Neural progenitor cell (in vitro differentiated cells): ENCODE data around the gene ATP5MC3. TPM values are rescaled to one million over a fixed set of nuclear protein-coding genes. Genes with fewer than 3 reads are reported as not detected.

Experiments used
- DNase-seq: peaks from one replicate; pipeline ENCODE4 v3.0.0-alpha.2; 2016; ENCODE audit warnings: low spot score
- H2AFZ ChIP-seq: fragments of 200-600 bp; sonication (generic); replicated peaks from 2 replicates; pipeline ENCODE4 v1.6.1; 2016; ENCODE audit warnings: antibody characterized with exemption
- H3F3A ChIP-seq: fragments of 200-600 bp; sonication (generic); 2 replicates; pipeline ENCODE4 v1.6.1; 2016; ENCODE audit warnings: antibody characterized with exemption, low read depth
- H3K27ac ChIP-seq: fragments of 200-600 bp; sonication (generic); 2 replicates; pipeline ENCODE4 v1.5.1; 2016; ENCODE audit warnings: mild to moderate bottlenecking
- H3K27me3 ChIP-seq: fragments of 200-600 bp; sonication (generic); 2 replicates; pipeline ENCODE4 v1.6.1; 2016; ENCODE audit warnings: mild to moderate bottlenecking, moderate library complexity
- H3K36me3 ChIP-seq: fragments of 200-600 bp; sonication (generic); 2 replicates; pipeline ENCODE4 v1.5.1; 2016
- H3K4me1 ChIP-seq: fragments of 200-600 bp; sonication (generic); 2 replicates; pipeline ENCODE4 v1.6.1; 2016; ENCODE audit warnings: mixed run types
- H3K4me2 ChIP-seq: fragments of 200-600 bp; sonication (generic); 2 replicates; pipeline ENCODE4 v1.6.1; 2016
- H3K4me3 ChIP-seq: fragments of 200-600 bp; sonication (generic); 2 replicates; pipeline ENCODE4 v1.5.1; 2016
- H3K79me2 ChIP-seq: fragments of 200-600 bp; sonication (generic); 2 replicates; pipeline ENCODE4 v1.6.1; 2016; ENCODE audit warnings: low read depth
- H3K9ac ChIP-seq: fragments of 200-600 bp; sonication (generic); 2 replicates; pipeline ENCODE4 v1.6.1; 2016
- H3K9me3 ChIP-seq: fragments of 200-600 bp; sonication (generic); 2 replicates; pipeline ENCODE4 v1.5.1; 2016; ENCODE audit warnings: low read depth
- H4K20me1 ChIP-seq: fragments of 200-600 bp; sonication (generic); 2 replicates; pipeline ENCODE4 v1.6.1; 2016; ENCODE audit warnings: low read depth
- H3K27ac Mint-ChIP-seq: 3 replicates; pipeline ENCODE4 v1.8.0; 2021; ENCODE audit warnings: mixed read lengths
- H3K27me3 Mint-ChIP-seq: 2 replicates; pipeline ENCODE4 v1.8.0; 2022; ENCODE audit warnings: low read depth, mild to moderate bottlenecking, inconsistent platforms, moderate library complexity, mixed read lengths; ENCODE audit not compliant: insufficient read depth
- H3K36me3 Mint-ChIP-seq: 3 replicates; pipeline ENCODE4 v1.8.0; 2021; ENCODE audit warnings: mixed read lengths
- H3K4me1 Mint-ChIP-seq: 3 replicates; pipeline ENCODE4 v1.8.0; 2021; ENCODE audit warnings: mixed read lengths
- H3K4me3 Mint-ChIP-seq: 3 replicates; pipeline ENCODE4 v1.8.0; 2021; ENCODE audit warnings: mild to moderate bottlenecking, moderate library complexity, mixed read lengths
- H3K9me3 Mint-ChIP-seq: 3 replicates; pipeline ENCODE4 v1.8.0; 2020; ENCODE audit warnings: mixed read lengths
- EZH2 ChIP-seq: fragments of 200-600 bp; sonication (generic); IDR thresholded peaks from 2 replicates; pipeline ENCODE4 v1.6.1; 2017; ENCODE audit warnings: antibody characterized with exemption, mild to moderate bottlenecking, moderate library complexity
- EZH2phosphoT487 ChIP-seq: fragments of 200-600 bp; sonication (generic); IDR thresholded peaks from 2 replicates; pipeline ENCODE4 v1.6.1; 2017; ENCODE audit warnings: antibody characterized with exemption
- total RNA-seq: library from RNA; depleted of rRNA; stranded (reverse); fragments of >200 nt; gene quantifications from 2 replicates; pipeline ENCODE4 v1.2.3, GENCODE V29; 2015; ENCODE audit warnings: low replicate concordance
- TF ChIP-seq, protein P1 (sequence below): fragments of 200-600 bp; sonication (generic); IDR thresholded peaks from 2 replicates; pipeline ENCODE4 v1.5.1; 2017; ENCODE audit warnings: antibody characterized with exemption, mild to moderate bottlenecking

ATP5MC3 gene
- total RNA-seq, 1 donor from 2014 or later = 213 TPM

DNA sequence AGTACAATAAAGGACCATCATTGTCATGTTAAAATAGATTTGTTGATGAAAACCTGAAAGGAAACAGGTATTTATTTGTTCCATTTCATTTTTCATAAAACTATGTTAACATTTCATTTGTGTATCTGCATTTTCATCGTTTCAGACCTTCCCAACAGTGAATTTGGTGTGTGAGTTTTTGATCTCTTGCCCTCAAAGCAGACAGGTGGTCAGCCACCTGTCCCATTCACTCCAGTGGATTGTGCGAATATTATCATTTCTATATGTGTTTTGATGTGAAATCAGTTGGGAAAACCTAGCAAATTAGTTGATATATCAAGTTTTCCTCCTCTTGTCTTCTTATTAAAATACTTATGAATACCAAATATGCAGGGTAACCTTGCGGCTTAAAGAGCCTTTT lies 25.4 kb upstream of the ATP5MC3 start:
- Histone ChIP-seq H3K27me3 (peaks cover 6% of the 10 kb centered on the region), H3K36me3 (no peaks in the 10 kb centered on the region), H3K4me2 (no peak overlapping the region), H3K27ac (no peak overlapping the region), H3K4me3 (no peak overlapping the region), H3F3A (no peaks in the 10 kb centered on the region), H2AFZ (no peak overlapping the region), H3K9ac (no peak overlapping the region), H3K4me1 (no peaks in the 10 kb centered on the region), H3K9me3 (no peaks in the 10 kb centered on the region), H4K20me1 (no peaks in the 10 kb centered on the region), H3K79me2 (no peaks in the 10 kb centered on the region)
- DNase-seq = no peak
- Mint-ChIP-seq H3K4me3 (no peak overlapping the region), H3K27ac (no peak overlapping the region), H3K36me3 (no peaks in the 10 kb centered on the region), H3K9me3 (no peaks in the 10 kb centered on the region), H3K4me1 (no peaks in the 10 kb centered on the region), H3K27me3 (peaks cover 5% of the 10 kb centered on the region)
- TF ChIP-seq EZH2 (no peak), EZH2phosphoT487 (no peak)
- TF ChIP-seq, protein P1, sequence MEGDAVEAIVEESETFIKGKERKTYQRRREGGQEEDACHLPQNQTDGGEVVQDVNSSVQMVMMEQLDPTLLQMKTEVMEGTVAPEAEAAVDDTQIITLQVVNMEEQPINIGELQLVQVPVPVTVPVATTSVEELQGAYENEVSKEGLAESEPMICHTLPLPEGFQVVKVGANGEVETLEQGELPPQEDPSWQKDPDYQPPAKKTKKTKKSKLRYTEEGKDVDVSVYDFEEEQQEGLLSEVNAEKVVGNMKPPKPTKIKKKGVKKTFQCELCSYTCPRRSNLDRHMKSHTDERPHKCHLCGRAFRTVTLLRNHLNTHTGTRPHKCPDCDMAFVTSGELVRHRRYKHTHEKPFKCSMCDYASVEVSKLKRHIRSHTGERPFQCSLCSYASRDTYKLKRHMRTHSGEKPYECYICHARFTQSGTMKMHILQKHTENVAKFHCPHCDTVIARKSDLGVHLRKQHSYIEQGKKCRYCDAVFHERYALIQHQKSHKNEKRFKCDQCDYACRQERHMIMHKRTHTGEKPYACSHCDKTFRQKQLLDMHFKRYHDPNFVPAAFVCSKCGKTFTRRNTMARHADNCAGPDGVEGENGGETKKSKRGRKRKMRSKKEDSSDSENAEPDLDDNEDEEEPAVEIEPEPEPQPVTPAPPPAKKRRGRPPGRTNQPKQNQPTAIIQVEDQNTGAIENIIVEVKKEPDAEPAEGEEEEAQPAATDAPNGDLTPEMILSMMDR = no peak

- no peak for DNase-seq
- no peaks in the 10 kb centered on the region for H3F3A ChIP-seq
- Mint-ChIP-seq H3K36me3 (no peaks in the 10 kb centered on the region), H3K27ac (no peak overlapping the region), H3K4me1 (no peaks in the 10 kb centered on the region), H3K9me3 (peaks cover 2% of the 10 kb centered on the region), H3K4me3 (no peak overlapping the region), H3K27me3 (peaks cover 5% of the 10 kb centered on the region)
- peaks cover 7% of the 10 kb centered on the region for H3K27me3 ChIP-seq
- TF ChIP-seq EZH2phosphoT487 = no peak
- no peak for TF ChIP-seq EZH2
- TF ChIP-seq, protein P1 = no peak
- H3K4me1 ChIP-seq = no peaks in the 10 kb centered on the region
- H3K9ac ChIP-seq = no peak overlapping the region
- H3K79me2 ChIP-seq = no peaks in the 10 kb centered on the region
- no peak overlapping the region for H3K27ac ChIP-seq
- no peaks in the 10 kb centered on the region for H3K36me3 ChIP-seq
- no peaks in the 10 kb centered on the region for H3K9me3 ChIP-seq
- no peaks in the 10 kb centered on the region for H4K20me1 ChIP-seq
- H3K4me2 ChIP-seq = no peak overlapping the region
- no peak overlapping the region for H2AFZ ChIP-seq
- no peak overlapping the region for H3K4me3 ChIP-seq
Observed at GRCh38 chr2:175205523-175205922, 24.0 kb upstream of the ATP5MC3 start.

DNA sequence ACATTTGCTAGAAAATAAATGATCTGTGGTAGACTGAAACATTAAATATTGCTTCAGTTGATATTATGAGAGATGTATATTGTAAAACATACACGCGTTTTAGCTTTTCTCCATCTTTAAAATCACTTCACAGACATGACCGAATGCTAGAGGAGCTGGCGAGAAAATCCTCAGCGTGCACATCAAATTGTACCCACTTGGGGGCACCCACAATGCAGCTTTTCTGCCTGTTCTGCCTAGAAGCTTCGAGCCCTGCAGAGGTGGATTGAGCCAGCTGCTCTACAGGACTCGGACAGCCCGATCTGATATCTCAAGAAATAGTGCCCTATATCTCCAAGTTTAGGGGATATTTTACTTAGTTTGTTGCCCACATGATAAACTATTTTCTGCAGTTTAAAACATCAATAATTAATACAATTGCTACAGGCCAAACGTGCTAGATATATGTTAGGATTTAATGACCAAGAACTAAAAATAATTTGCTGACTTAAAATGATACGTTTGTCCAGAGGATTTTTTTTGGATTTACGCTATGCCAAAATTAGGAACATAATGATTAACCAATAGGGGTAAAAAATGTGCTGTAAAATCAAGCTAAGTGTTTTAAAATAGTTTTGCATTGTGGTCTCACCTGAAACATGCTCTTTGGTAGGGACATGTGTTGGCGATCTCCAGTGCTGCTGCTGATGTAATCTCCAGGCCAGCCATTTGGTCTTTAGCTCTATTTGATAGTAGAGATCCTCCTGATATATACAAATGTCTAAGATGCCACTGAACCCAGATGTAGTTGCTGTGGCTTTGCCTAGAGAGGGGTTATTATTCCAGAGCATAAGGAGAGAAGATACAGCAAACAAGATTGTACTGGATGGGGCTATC lies 22.3 kb upstream of the ATP5MC3 start:
- TF ChIP-seq, protein P1 = peak; percentile 64
- no peak for TF ChIP-seq EZH2phosphoT487
- H3K27me3 ChIP-seq = peaks cover 7% of the 10 kb centered on the region
- peak; percentile 80 for DNase-seq
- H3K4me2 ChIP-seq = no peak overlapping the region
- H3K27ac Mint-ChIP-seq = no peak overlapping the region
- H3K36me3 ChIP-seq = no peaks in the 10 kb centered on the region
- no peak overlapping the region for H3K27ac ChIP-seq
- no peaks in the 10 kb centered on the region for H3F3A ChIP-seq
- peaks cover 6% of the 10 kb centered on the region for H3K27me3 Mint-ChIP-seq
- no peaks in the 10 kb centered on the region for H3K79me2 ChIP-seq
- H3K4me3 Mint-ChIP-seq = no peak overlapping the region
- peak overlapping the region; percentile 28 for H2AFZ ChIP-seq
- H3K9ac ChIP-seq = no peak overlapping the region
- no peaks in the 10 kb centered on the region for H3K9me3 ChIP-seq
- no peaks in the 10 kb centered on the region for H3K4me1 ChIP-seq
- H3K4me3 ChIP-seq = no peak overlapping the region
- H4K20me1 ChIP-seq = no peaks in the 10 kb centered on the region
- H3K36me3 Mint-ChIP-seq = no peaks in the 10 kb centered on the region
- H3K4me1 Mint-ChIP-seq = no peaks in the 10 kb centered on the region
- peaks cover 4% of the 10 kb centered on the region for H3K9me3 Mint-ChIP-seq
